ENCODE data around the gene FOXO3B. TPM values are rescaled to one million over a fixed set of nuclear protein-coding genes. Genes with fewer than 3 reads are reported as not detected.

Gene FOXO3B
- 3.0 to 4.9 TPM (median 4.4 TPM) in 5 replicates for total RNA-seq (2022; extraction: Qiagen RNA extraction)

GRCh38 chr17:18681767-18682571 lies at the start of gene FOXO3B:
TSS of gene FOXO3B (minus strand) at chr17:18682314. CDS start at chr17:18681651, 663 bp downstream.

GRCh38 chr17:18644291-18644690 lies 37.8 kb downstream of the FOXO3B start, which contains the start of gene TBC1D28:
TSS of gene TBC1D28 (minus strand) at chr17:18644391. CDS start at chr17:18641352, 3,039 bp downstream.

Other genes with a start within 250 kb of the FOXO3B start
- gene LGALS9C, start 205.5 kb downstream of the FOXO3B start, total RNA-seq (2022; extraction: Qiagen RNA extraction) = 0.03 TPM in 1 of 5 replicates, not detected in the others
- not detected in 5 replicates for gene TBC1D28, start 37.9 kb downstream of the FOXO3B start, total RNA-seq (2022; extraction: Qiagen RNA extraction)
- gene FBXW10, start 61.7 kb upstream of the FOXO3B start, total RNA-seq (2022; extraction: Qiagen RNA extraction) = 0.92 to 1.7 TPM (median 1.3 TPM) in 5 replicates
- 62.8 to 89.7 TPM (median 68.5 TPM) in 5 replicates for gene TVP23B, start 98.9 kb upstream of the FOXO3B start, total RNA-seq (2022; extraction: Qiagen RNA extraction)
- 42.4 to 48.3 TPM (median 44.1 TPM) in 5 replicates for gene PRPSAP2, start 175.8 kb upstream of the FOXO3B start, total RNA-seq (2022; extraction: Qiagen RNA extraction)

All from A549 treated with CORT108297 at 1 μM for 4 hours (cell line).